ENCODE measurements around the gene SRSF4.
"Not testable (repeated sequence)": the region's sequence is repeated elsewhere in the genome, so short reads cannot be mapped to it uniquely, and the experiment has no call there.

SRSF4 gene

GRCh38 chr1:29136391-29136915 lies 45.2 kb downstream of the SRSF4 start:
- TF ChIP-seq CTCF (IDR thresholded peaks at IDR 0.05): no peak
- Histone ChIP-seq H2AFZ (no peak overlapping the region), H3K9ac (no peak overlapping the region)

GRCh38 chr1:29134695-29135028 lies 47.0 kb downstream of the SRSF4 start:
- no peaks in the 10 kb centered on the region for H3K36me3 ChIP-seq (ENCODE audit: control insufficient read depth, insufficient read depth, low read length)
- H3K27me3 ChIP-seq (ENCODE audit: control insufficient read depth, insufficient read depth, low read length): no peaks in the 10 kb centered on the region
- H3K4me3 ChIP-seq (ENCODE audit: low read depth, low read length): no peak overlapping the region
- H3K4me1 ChIP-seq: no peaks in the 10 kb centered on the region
- H3K9me3 ChIP-seq (ENCODE audit: control insufficient read depth, low read length): no peaks in the 10 kb centered on the region
- H3K9ac ChIP-seq: no peak overlapping the region
- H3K27ac ChIP-seq: no peak overlapping the region
- no peak overlapping the region for H2AFZ ChIP-seq
- no peak for TF ChIP-seq CTCF (IDR thresholded peaks at IDR 0.05)
- H3K79me2 ChIP-seq: no peaks in the 10 kb centered on the region
- no peak overlapping the region for H3K4me2 ChIP-seq (ENCODE audit: low read length)

More at GRCh38 chr1:29136391-29136915, 45.2 kb downstream of the SRSF4 start:
- Histone ChIP-seq H3K9me3 (ENCODE audit: control insufficient read depth, low read length) (no peaks in the 10 kb centered on the region), H3K36me3 (ENCODE audit: control insufficient read depth, insufficient read depth, low read length) (no peaks in the 10 kb centered on the region), H3K4me2 (ENCODE audit: low read length) (no peak overlapping the region), H3K4me3 (ENCODE audit: low read depth, low read length) (no peak overlapping the region), H3K27ac (no peak overlapping the region), H3K27me3 (ENCODE audit: control insufficient read depth, insufficient read depth, low read length) (no peaks in the 10 kb centered on the region), H3K4me1 (no peaks in the 10 kb centered on the region), H3K79me2 (no peaks in the 10 kb centered on the region)

GRCh38 chr1:29133861-29134694 lies 47.6 kb downstream of the SRSF4 start:
- H3K9me3 ChIP-seq (ENCODE audit: control insufficient read depth, low read length): no peaks in the 10 kb centered on the region
- H3K4me3 ChIP-seq (ENCODE audit: low read depth, low read length): no peak overlapping the region
- no peak overlapping the region for H3K27ac ChIP-seq
- no peaks in the 10 kb centered on the region for H3K79me2 ChIP-seq
- no peaks in the 10 kb centered on the region for H3K4me1 ChIP-seq
- no peak overlapping the region for H2AFZ ChIP-seq
- H3K36me3 ChIP-seq (ENCODE audit: control insufficient read depth, insufficient read depth, low read length): no peaks in the 10 kb centered on the region
- H3K27me3 ChIP-seq (ENCODE audit: control insufficient read depth, insufficient read depth, low read length): no peaks in the 10 kb centered on the region
- H3K9ac ChIP-seq: no peak overlapping the region
- TF ChIP-seq CTCF (IDR thresholded peaks at IDR 0.05): no peak
- no peak overlapping the region for H3K4me2 ChIP-seq (ENCODE audit: low read length)

GRCh38 chr1:29131056-29131455 lies 50.6 kb downstream of the SRSF4 start:
- H3K9ac ChIP-seq; H3K36me3 ChIP-seq (ENCODE audit: control insufficient read depth, insufficient read depth, low read length); H3K27me3 ChIP-seq (ENCODE audit: control insufficient read depth, insufficient read depth, low read length); H3K4me2 ChIP-seq (ENCODE audit: low read length); H3K4me3 ChIP-seq (ENCODE audit: low read depth, low read length); H2AFZ ChIP-seq; H3K27ac ChIP-seq; H3K9me3 ChIP-seq (ENCODE audit: control insufficient read depth, low read length); H3K79me2 ChIP-seq; H3K4me1 ChIP-seq: not testable (repeated sequence)

- no peak overlapping the region for H3K4me2 ChIP-seq (ENCODE audit: low read length)
- no peak overlapping the region for H3K27ac ChIP-seq
- H3K9ac ChIP-seq: no peak overlapping the region
- H3K4me1 ChIP-seq: no peaks in the 10 kb centered on the region
- no peaks in the 10 kb centered on the region for H3K9me3 ChIP-seq (ENCODE audit: control insufficient read depth, low read length)
- no peak overlapping the region for H3K4me3 ChIP-seq (ENCODE audit: low read depth, low read length)
- no peak for TF ChIP-seq CTCF (IDR thresholded peaks at IDR 0.05)
- H3K36me3 ChIP-seq (ENCODE audit: control insufficient read depth, insufficient read depth, low read length): no peaks in the 10 kb centered on the region
- H3K79me2 ChIP-seq: no peaks in the 10 kb centered on the region
- no peak overlapping the region for H2AFZ ChIP-seq
- no peaks in the 10 kb centered on the region for H3K27me3 ChIP-seq (ENCODE audit: control insufficient read depth, insufficient read depth, low read length)
Observed at GRCh38 chr1:29129916-29130315, 51.8 kb downstream of the SRSF4 start.

Data from parathyroid adenoma (tissue), 2 donors.